Gastrocnemius medialis (tissue), 4 donors: ENCODE measurements around the gene MPRIP. TPM values are rescaled to one million over a fixed set of nuclear protein-coding genes. Genes with fewer than 3 reads are reported as not detected.

ENCODE experiments used
- ATAC-seq, 2 donors: fragments of 150-250 bp; one replicate each; pipeline ENCODE4 v1.9.1; 2016
- DNase-seq, 2 donors: peaks; one replicate each; pipeline ENCODE4 v3.0.0-alpha.2; 2019
- H3K27ac ChIP-seq, 4 donors: fragments of 200-600 bp; sonication (generic); 1 replicate in 1 of 4; 2 replicates in 3 of 4; pipeline ENCODE4 v1.5.1; 2016 to 2018; ENCODE audit warnings: mild to moderate bottlenecking in 2 of 4, moderate library complexity in 1 of 4
- H3K27me3 ChIP-seq, 3 donors: fragments of 200-600 bp; sonication (generic) in 2 of 3; 1 replicate in 1 of 3; 2 replicates in 2 of 3; pipeline versions ENCODE4 v1.5.1 to v1.6.0; 2016 to 2019; ENCODE audit warnings: mild to moderate bottlenecking in 1 of 3, moderate library complexity in 1 of 3
- H3K36me3 ChIP-seq, 2 donors: fragments of 200-600 bp; sonication (generic) in 1 of 2; one replicate each; pipeline ENCODE4 v1.5.1; 2017 to 2018
- H3K4me1 ChIP-seq, 2 donors: fragments of 200-600 bp; sonication (generic) in 1 of 2; one replicate each; pipeline ENCODE4 v1.5.1; 2016 to 2017; ENCODE audit warnings: mild to moderate bottlenecking in 2 of 2
- H3K4me3 ChIP-seq, 4 donors: fragments of 200-600 bp; sonication (generic) in 3 of 4; 1 replicate in 1 of 4; 2 replicates in 3 of 4; pipeline ENCODE4 v1.5.1; 2016 to 2019; ENCODE audit warnings: mild to moderate bottlenecking in 2 of 4
- H3K9me3 ChIP-seq, 3 donors: fragments of 200-600 bp; sonication (generic) in 2 of 3; 1 replicate in 1 of 3; 2 replicates in 2 of 3; pipeline ENCODE4 v1.5.1; 2016 to 2019
- POLR2A ChIP-seq, 2 donors: fragments of 450-650 bp; IDR thresholded peaks; one replicate each; pipeline ENCODE4 v1.6.1; 2017; ENCODE audit warnings: antibody characterized with exemption in 2 of 2, mild to moderate bottlenecking in 2 of 2, moderate library complexity in 2 of 2
- in situ Hi-C, 4 donors: fragments of 200-750 bp; cut with MboI; loops; one replicate each; pipeline versions ENCODE4 v1.15.0 to v1.8.0; 2017; ENCODE audit warnings: low sequenced_read_pairs in 4 of 4
- intact Hi-C: fragments of 100-400 bp; cut with DNase I; formaldehyde crosslinking; loops from one replicate; pipeline ENCODE4 v1.15.1; 2023; ENCODE audit warnings: low total_unique reads
- total RNA-seq, 4 donors: library from RNA; depleted of rRNA; stranded (reverse); fragments of >200 nt; gene quantifications; one replicate each; pipeline versions ENCODE4 v1.1.0 to v1.2.3, GENCODE V29; 2016
- TF ChIP-seq, protein P1 (sequence below), 5 experiments: fragments of 450-650 bp in 3 of 5; fragments of 200-600 bp in 2 of 5; sonication (generic) in 2 of 5; IDR thresholded peaks in 4 of 5; conservative IDR thresholded peaks in 1 of 5; 1 replicate in 4 of 5; 2 replicates in 1 of 5; pipeline ENCODE4 v1.5.1; 2016 to 2019; ENCODE audit warnings: antibody characterized with exemption in 5 of 5, mild to moderate bottlenecking in 3 of 5, moderate library complexity in 3 of 5

The MPRIP gene
- total RNA-seq, 4 donors from 2014 or later, result 71.1 to 127 (median 124) TPM

DNA sequence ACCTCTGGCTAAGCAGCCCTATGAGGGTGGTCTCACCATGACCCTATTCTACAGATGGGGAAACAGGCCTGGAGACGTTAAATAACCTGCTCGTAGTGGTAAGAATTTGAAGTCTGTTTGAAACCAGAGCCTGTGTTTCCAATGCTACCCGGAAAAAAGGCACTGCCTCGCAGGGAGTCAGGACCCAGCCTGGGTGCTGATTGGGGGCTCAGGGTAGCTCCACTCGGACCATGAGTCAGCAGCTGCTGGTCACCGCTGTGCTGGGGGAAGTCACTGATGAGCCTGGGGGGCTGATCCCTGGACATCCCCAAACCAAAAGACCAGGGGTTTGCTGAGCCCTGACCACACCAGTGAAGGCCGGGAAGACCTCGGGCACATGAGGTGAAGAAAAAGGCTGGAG, 173.3 kb downstream of the MPRIP start:
- intact Hi-C loops, result no loop called here
- TF ChIP-seq, protein P1, sequence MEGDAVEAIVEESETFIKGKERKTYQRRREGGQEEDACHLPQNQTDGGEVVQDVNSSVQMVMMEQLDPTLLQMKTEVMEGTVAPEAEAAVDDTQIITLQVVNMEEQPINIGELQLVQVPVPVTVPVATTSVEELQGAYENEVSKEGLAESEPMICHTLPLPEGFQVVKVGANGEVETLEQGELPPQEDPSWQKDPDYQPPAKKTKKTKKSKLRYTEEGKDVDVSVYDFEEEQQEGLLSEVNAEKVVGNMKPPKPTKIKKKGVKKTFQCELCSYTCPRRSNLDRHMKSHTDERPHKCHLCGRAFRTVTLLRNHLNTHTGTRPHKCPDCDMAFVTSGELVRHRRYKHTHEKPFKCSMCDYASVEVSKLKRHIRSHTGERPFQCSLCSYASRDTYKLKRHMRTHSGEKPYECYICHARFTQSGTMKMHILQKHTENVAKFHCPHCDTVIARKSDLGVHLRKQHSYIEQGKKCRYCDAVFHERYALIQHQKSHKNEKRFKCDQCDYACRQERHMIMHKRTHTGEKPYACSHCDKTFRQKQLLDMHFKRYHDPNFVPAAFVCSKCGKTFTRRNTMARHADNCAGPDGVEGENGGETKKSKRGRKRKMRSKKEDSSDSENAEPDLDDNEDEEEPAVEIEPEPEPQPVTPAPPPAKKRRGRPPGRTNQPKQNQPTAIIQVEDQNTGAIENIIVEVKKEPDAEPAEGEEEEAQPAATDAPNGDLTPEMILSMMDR (IDR thresholded peaks at IDR 0.05 in 4 of 5, conservative IDR thresholded peaks at IDR 0.05 in 1 of 5), result no peak
- TF ChIP-seq POLR2A (IDR thresholded peaks at IDR 0.05), result no peak
- H3K4me1 ChIP-seq, result no peaks in the 10 kb centered on the region
- H3K9me3 ChIP-seq, result no peaks in the 10 kb centered on the region
- H3K27me3 ChIP-seq, result no peaks in the 10 kb centered on the region
- no peak for ATAC-seq
- in situ Hi-C loops, result no loop called here
- no peak overlapping the region for H3K4me3 ChIP-seq
- H3K27ac ChIP-seq, result no peak overlapping the region
- DNase-seq, result no peak
- peaks cover 0 to 80% of the 10 kb centered on the region in 2 donors for H3K36me3 ChIP-seq

DNA sequence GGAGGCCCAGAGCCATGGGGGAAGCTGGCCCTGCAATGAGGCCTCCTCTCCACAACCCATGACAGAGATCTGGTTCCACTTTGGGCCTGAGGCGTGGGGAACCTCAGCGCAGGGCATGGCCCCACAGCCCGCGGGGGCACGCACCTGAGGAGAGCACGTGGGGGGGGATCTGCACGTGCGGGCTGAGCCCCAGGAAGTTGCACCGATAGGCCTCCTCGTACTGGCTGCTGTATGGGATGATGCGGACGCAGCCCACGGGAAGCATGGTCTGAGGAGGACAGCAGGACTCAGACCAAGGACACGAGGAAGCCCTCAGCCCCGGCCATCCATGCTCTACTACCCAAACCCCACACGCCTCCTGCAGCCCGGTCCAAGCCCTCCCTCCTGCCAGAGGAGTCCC, 174.0 kb downstream of the MPRIP start:
- ATAC-seq (no peak), DNase-seq (no peak)
- H3K9me3 ChIP-seq, result no peaks in the 10 kb centered on the region
- no peak overlapping the region for H3K4me3 ChIP-seq
- no peak for TF ChIP-seq POLR2A (IDR thresholded peaks at IDR 0.05)
- TF ChIP-seq, protein P1 (IDR thresholded peaks at IDR 0.05 in 4 of 5, conservative IDR thresholded peaks at IDR 0.05 in 1 of 5), result no peak
- no peaks in the 10 kb centered on the region for H3K27me3 ChIP-seq
- in situ Hi-C loops (no loop called here), intact Hi-C loops (no loop called here)
- peaks cover 0 to 86% of the 10 kb centered on the region in 2 donors for H3K36me3 ChIP-seq
- H3K27ac ChIP-seq, result no peak overlapping the region
- no peaks in the 10 kb centered on the region for H3K4me1 ChIP-seq

DNA sequence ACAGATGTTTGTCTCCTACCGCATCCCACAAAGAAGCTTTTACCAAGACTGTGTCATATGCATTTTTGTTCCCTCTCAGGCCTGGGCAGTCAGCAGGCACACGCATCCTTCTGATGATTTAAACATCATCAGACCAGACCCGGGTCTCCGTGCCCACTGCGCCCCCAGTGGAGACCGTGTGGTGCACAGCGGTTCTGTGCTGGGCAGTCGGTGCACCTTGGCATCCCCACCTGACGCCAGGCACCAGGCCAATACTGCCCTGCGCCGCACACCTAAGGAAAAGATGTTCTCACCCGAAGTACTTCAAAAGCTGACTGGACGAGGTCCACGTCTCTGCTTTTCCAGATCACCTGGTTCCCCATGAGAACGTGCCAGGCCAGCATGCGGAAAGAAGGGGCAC, 174.5 kb downstream of the MPRIP start:
- in situ Hi-C loops (no loop called here), intact Hi-C loops (no loop called here)
- H3K27me3 ChIP-seq, result no peaks in the 10 kb centered on the region
- TF ChIP-seq, protein P1 (IDR thresholded peaks at IDR 0.05 in 4 of 5, conservative IDR thresholded peaks at IDR 0.05 in 1 of 5), result no peak
- no peak for TF ChIP-seq POLR2A (IDR thresholded peaks at IDR 0.05)
- no peak overlapping the region for H3K4me3 ChIP-seq
- no peaks in the 10 kb centered on the region for H3K4me1 ChIP-seq
- peaks cover 0 to 92% of the 10 kb centered on the region in 2 donors for H3K36me3 ChIP-seq
- H3K27ac ChIP-seq, result no peak overlapping the region
- H3K9me3 ChIP-seq, result no peaks in the 10 kb centered on the region
- ATAC-seq (no peak), DNase-seq (no peak)

DNA sequence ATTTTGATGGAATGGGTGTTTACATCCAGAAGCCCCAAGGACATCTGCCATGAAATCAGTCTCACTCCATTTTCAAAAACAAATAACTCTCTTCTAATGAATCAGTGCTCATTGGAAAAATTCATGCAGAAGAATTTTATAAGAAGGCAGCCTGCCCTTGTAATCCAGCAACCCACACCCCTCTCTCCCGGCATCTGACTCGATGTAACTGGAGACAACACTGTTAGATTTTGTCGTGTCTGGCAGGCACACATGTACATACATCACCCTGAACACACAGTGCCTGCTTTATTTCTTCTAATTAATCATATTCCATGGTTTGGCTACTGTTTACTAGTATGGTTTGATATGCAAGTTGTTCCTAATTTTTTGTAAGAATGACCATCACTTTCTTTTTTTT, 175.7 kb downstream of the MPRIP start:
- H3K27ac ChIP-seq, result no peak overlapping the region
- no peak overlapping the region for H3K4me3 ChIP-seq
- peaks cover 0 to 98% of the 10 kb centered on the region in 2 donors for H3K36me3 ChIP-seq
- H3K4me1 ChIP-seq, result no peaks in the 10 kb centered on the region
- ATAC-seq (no peak), DNase-seq (no peak)
- TF ChIP-seq, protein P1 (IDR thresholded peaks at IDR 0.05 in 4 of 5, conservative IDR thresholded peaks at IDR 0.05 in 1 of 5), result no peak
- no peak for TF ChIP-seq POLR2A (IDR thresholded peaks at IDR 0.05)
- intact Hi-C loops (no loop called here), in situ Hi-C loops (no loop called here)
- H3K27me3 ChIP-seq, result no peaks in the 10 kb centered on the region
- H3K9me3 ChIP-seq, result no peaks in the 10 kb centered on the region

DNA sequence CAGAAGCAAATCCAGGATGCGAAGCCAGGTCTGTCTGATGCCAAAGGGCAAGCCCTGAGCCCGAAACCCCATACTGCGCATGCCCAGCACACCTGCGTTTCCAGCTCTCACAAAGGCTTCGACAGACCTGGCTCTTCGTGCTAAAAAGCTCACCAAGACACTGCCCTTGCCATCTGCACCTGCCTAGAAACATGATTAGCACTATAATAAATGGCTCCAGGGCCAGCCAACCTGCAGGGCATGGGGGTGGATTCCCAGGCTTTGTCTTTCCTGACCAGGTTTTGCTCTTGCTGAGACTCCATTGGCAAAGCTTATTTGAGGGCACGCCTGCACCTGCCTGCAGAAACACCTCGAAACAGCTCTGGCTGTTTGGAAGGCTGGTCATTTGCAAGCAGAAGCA, 178.3 kb downstream of the MPRIP start:
- in situ Hi-C loops (no loop called here), intact Hi-C loops (no loop called here)
- Histone ChIP-seq H3K4me1 (no peaks in the 10 kb centered on the region), H3K4me3 (no peak overlapping the region), H3K36me3 (peaks cover 0 to 98% of the 10 kb centered on the region in 2 donors), H3K9me3 (no peaks in the 10 kb centered on the region), H3K27ac (no peak overlapping the region), H3K27me3 (no peaks in the 10 kb centered on the region)
- no peak for ATAC-seq
- no peak for TF ChIP-seq POLR2A (IDR thresholded peaks at IDR 0.05)
- TF ChIP-seq, protein P1 (IDR thresholded peaks at IDR 0.05 in 4 of 5, conservative IDR thresholded peaks at IDR 0.05 in 1 of 5), result no peak
- no peak for DNase-seq
